AG04450 (cell line): ENCODE results near the gene MEAF6. TPM values are rescaled to one million over a fixed set of nuclear protein-coding genes. Genes with fewer than 3 reads are reported as not detected.

Source experiments
- CTCF ChIA-PET: fragments of 300-600, 350-600 bp; formaldehyde crosslinking; extraction: SDS; loops from one replicate; lab custom pipeline; 2022; ENCODE audit warnings: antibody characterized with exemption, inconsistent platforms; lab: Charles Lee
- POLR2A ChIA-PET: fragments of 350-600 bp; formaldehyde crosslinking; extraction: SDS; loops from one replicate; lab custom pipeline; 2021; ENCODE audit warnings: antibody characterized with exemption, inconsistent platforms; lab: Yijun Ruan, JAX
- DNase-seq: peaks from one replicate; pipeline ENCODE4 v3.0.0-alpha.2; 2011; ENCODE audit warnings: low read depth, low spot score
- H3K27ac ChIP-seq: one replicate; pipeline ENCODE4 v1.5.1; 2012; ENCODE audit warnings: low read depth, low read length, control low read depth
- H3K27me3 ChIP-seq: one replicate; pipeline ENCODE4 v1.6.0; 2012; ENCODE audit warnings: low read length; ENCODE audit not compliant: control insufficient read depth, insufficient read depth
- H3K4me3 ChIP-seq: 2 replicates; pipeline ENCODE4 v1.5.1; 2011; ENCODE audit warnings: mild to moderate bottlenecking, low read depth, low read length, control low read depth
- H3K9me3 ChIP-seq: 2 replicates; pipeline ENCODE4 v1.5.1; 2012; ENCODE audit warnings: low read length; ENCODE audit not compliant: control insufficient read depth, insufficient read depth
- polyA plus RNA-seq: library from polyadenylated mRNA; depleted of rRNA; stranded (reverse); fragments of >200 nt; gene quantifications from 2 replicates; pipeline ENCODE4 v1.2.3, GENCODE V29; 2011
- TF ChIP-seq, protein P1 (sequence below): IDR thresholded peaks from 2 replicates; pipeline ENCODE4 v1.5.1; 2011; ENCODE audit warnings: low read depth, low read length, control low read depth, inconsistent platforms

The MEAF6 gene
- polyA plus RNA-seq, 1 experiment, result 69.6 TPM

- peak within 1 kb of the TSS; percentile 75 for H3K27ac ChIP-seq
- ChIA-PET POLR2A (interaction anchor here (0.5 to 4.1 kb wide), 7 partner anchors 8 to 515 kb away, joined by 3 to 44 read pairs (median 3); a partner anchor contains a TSS), CTCF (interaction anchor here (1.0 to 6.7 kb wide), 4 partner anchors 12 to 40 kb away, joined by 4 to 74 read pairs (median 31); partner anchors contain the start of gene MEAF6)
Observed at GRCh38 chr1:37474046-37474696, 40.4 kb downstream of the MEAF6 start, which contains the start of gene ZC3H12A. Gene ZC3H12A, plus strand, starts transcription at chr1:37474580. Its CDS starts 917 bp downstream, at chr1:37475497.

DNA sequence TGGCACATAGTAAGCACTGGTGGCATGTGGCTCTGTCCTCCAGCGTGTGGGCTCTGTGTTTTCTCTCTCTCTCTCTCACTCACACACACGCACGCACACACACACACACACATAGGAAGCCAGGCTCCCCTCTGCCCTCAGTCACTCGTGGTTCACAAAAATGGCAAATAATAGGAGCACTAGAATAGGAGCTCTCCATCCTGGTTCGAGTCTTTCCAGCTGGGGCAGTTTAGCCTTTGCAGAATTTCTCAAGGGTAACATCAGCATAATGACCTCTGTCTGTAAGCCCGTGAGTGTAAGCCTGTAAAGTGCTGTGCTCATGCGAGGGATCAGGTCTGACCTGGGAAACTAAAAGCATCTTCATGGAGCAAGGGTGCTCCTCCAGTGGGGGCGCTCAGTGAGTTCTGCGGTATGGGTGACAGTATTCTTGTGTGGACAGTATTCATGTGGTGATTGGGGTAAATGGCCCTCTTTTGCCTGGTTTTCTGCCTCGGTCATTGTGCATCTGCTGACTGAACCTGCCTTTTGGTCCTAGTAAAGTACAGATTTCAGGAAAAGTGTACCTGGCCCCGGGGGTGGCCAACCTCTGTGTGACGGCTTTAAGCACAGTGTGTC lies 41.0 kb downstream of the MEAF6 start:
- Histone ChIP-seq H3K4me3 (peak overlapping the region; percentile 89), H3K27me3 (no peaks in the 10 kb centered on the region), H3K9me3 (peaks cover 5% of the 10 kb centered on the region; the same call in 1 of the 2 replicates), H3K27ac (peak overlapping the region; percentile 47)
- TF ChIP-seq, protein P1, sequence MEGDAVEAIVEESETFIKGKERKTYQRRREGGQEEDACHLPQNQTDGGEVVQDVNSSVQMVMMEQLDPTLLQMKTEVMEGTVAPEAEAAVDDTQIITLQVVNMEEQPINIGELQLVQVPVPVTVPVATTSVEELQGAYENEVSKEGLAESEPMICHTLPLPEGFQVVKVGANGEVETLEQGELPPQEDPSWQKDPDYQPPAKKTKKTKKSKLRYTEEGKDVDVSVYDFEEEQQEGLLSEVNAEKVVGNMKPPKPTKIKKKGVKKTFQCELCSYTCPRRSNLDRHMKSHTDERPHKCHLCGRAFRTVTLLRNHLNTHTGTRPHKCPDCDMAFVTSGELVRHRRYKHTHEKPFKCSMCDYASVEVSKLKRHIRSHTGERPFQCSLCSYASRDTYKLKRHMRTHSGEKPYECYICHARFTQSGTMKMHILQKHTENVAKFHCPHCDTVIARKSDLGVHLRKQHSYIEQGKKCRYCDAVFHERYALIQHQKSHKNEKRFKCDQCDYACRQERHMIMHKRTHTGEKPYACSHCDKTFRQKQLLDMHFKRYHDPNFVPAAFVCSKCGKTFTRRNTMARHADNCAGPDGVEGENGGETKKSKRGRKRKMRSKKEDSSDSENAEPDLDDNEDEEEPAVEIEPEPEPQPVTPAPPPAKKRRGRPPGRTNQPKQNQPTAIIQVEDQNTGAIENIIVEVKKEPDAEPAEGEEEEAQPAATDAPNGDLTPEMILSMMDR, result no peak
- CTCF ChIA-PET, result interaction anchor here (1.0 to 6.7 kb wide), 3 partner anchors 13 to 41 kb away, joined by 4 to 41 read pairs (median 21); partner anchors contain the start of gene MEAF6
- POLR2A ChIA-PET, result interaction anchor here (0.5 to 4.1 kb wide), 6 partner anchors 8 to 516 kb away, joined by 3 to 44 read pairs (median 3); a partner anchor contains a TSS
- DNase-seq, result no peak

More at GRCh38 chr1:37474046-37474696, 40.4 kb downstream of the MEAF6 start, which contains the start of gene ZC3H12A:
- Histone ChIP-seq H3K27me3 (no peaks in the 10 kb centered on the region), H3K4me3 (peak within 1 kb of the TSS; percentile 89), H3K9me3 (peaks cover 5% of the 10 kb centered on the region; the same call in 1 of the 2 replicates)
- TF ChIP-seq, protein P1, result no peak
- DNase-seq, result peak; percentile 55

DNA sequence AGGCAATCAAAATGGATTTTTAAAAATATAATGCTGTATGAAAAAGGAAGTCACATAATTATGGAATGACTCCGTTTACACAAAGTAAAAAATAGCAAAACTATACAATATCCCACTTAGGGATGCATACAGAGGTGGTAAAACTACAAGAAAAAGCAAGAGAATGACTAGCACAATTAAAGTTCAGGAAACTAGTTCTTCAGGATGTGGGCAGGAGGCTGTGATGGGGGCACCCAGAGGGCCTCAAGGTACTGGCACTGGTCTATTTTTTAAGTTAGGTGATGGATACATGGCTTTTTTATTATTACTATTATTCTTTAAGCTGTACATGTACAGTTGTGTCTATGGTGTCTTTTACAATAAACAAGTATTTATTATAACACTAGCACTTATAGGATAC lies 41.6 kb downstream of the MEAF6 start:
- H3K27me3 ChIP-seq, result no peaks in the 10 kb centered on the region
- CTCF ChIA-PET, result interaction anchor here (1.0 to 6.7 kb wide), 3 partner anchors 14 to 42 kb away, joined by 4 to 41 read pairs (median 21); partner anchors contain the start of gene MEAF6
- TF ChIP-seq, protein P1, result no peak
- H3K4me3 ChIP-seq, result no peak overlapping the region; the same call in 1 of the 2 replicates
- no peak for DNase-seq
- POLR2A ChIA-PET, result interaction anchor here (2.0 kb wide), 1 partner anchor 13 kb away, joined by 6 read pairs; no protein-coding TSS in a partner anchor
- no peak overlapping the region for H3K27ac ChIP-seq
- H3K9me3 ChIP-seq, result peaks cover 5% of the 10 kb centered on the region; the same call in 1 of the 2 replicates

DNA sequence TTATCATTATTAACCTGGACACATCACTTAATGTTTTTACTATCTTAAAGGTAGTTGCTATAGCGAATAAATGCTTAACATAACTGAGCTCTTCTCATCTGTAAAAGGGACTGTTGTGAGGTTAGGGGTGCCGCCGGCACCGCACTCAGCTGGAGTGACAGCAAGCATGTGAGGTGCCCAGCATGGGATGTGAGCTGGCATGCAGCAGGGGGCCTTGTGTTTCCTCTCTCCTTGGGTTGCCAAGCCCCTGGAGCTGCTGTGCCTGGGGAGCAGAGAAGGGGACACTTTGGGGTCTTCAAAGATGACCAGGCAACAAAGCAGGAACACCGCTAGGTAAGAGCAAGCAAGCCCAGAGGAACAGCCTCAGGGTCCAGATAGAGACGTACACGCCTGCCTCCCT lies 42.3 kb downstream of the MEAF6 start:
- TF ChIP-seq, protein P1, result no peak
- H3K9me3 ChIP-seq, result peaks cover 5% of the 10 kb centered on the region; the same call in 1 of the 2 replicates
- H3K27me3 ChIP-seq, result no peaks in the 10 kb centered on the region
- H3K27ac ChIP-seq, result peak overlapping the region; percentile 88
- CTCF ChIA-PET, result interaction anchor here (1.0 to 3.3 kb wide), 3 partner anchors 15 to 43 kb away, joined by 3 to 21 read pairs (median 16); no protein-coding TSS in a partner anchor
- no peak for DNase-seq
- POLR2A ChIA-PET, result interaction anchor here (1.3 to 2.0 kb wide), 2 partner anchors 13 to 15 kb away, joined by 5 to 6 read pairs; no protein-coding TSS in a partner anchor
- H3K4me3 ChIP-seq, result no peak overlapping the region; the same call in 1 of the 2 replicates
